D341Med (cell line): ENCODE data around the gene NUTM2D.
"Not testable (repeated sequence)": the region's sequence is repeated elsewhere in the genome, so short reads cannot be mapped to it uniquely, and the experiment has no call there.

Experiments used
- DNase-seq: peaks from one replicate; pipeline ENCODE4 v3.0.0; 2012; ENCODE audit warnings: low spot score

NUTM2D gene

DNA sequence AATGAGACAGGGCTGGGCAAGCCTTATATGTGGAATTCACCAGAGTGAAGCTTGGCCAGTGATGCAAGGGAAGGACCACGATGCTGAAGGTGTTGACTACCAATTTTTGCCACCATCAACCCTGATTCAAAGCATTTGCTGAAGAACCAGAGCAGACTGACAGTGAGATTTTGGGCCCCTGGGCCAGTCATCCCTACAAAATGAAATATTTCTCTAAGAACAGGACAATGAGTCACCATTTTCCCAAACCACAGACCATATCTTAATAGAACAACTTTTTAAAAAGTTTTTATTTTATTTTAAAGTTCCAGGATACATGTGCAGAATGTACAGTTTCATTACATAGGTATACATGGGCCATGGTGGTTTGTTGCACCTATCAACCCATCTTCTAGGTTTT, 16.5 kb downstream of the NUTM2D start:
- DNase-seq: not testable (repeated sequence)

DNA sequence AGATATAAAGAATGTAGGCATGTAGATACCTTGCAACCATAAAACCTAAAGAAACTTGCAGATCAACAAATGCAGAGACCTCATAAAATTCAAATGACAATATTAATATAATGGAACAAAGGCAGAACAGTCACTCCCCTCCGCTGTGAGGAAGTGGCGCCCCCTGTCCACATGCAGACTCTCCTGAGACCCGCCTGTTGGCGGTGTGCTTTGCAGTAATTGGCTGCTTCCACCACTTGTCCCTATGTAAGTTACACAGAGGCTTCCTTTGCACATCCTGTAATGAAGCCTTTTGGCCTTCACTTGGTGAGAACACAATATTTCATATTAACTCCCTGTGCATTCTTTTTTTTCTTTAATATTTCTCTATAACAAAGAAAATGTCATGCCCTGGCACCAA, 21.6 kb downstream of the NUTM2D start:
- DNase-seq: not testable (repeated sequence)

DNA sequence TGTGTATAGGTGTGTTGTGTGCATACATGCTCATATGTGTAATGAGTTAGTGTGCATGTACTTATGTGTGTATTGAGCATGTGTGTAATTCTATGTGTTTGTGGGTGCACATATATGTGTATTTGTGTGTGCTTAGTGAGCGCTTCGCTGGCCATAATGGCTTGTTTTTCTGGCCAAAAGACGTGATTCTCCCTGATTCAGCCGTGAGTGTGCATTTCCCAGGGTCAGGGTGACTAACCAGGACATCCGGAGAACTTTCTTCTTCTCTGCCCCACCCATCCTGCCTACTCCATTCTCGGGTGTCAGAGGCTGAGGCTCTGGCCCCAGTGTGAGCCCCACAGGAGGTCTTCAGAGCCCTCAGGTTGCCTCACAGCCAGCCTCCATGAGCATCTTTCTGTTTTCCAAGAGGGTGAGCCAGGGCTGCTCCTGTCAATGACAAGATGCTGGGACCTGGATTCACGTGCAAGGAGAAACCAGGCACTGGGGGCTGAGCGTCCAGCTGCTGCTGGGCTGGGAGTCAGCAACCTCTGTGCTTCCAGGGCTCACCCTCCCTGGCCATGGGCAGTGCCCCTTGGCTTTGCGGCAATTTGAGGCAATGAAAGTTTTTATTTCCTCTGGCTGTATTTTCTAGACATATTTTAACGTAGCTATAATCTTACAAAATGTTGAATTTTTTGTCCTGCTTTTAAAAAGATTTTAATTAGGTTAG, 25.8 kb downstream of the NUTM2D start:
- not testable (repeated sequence) for DNase-seq

DNA sequence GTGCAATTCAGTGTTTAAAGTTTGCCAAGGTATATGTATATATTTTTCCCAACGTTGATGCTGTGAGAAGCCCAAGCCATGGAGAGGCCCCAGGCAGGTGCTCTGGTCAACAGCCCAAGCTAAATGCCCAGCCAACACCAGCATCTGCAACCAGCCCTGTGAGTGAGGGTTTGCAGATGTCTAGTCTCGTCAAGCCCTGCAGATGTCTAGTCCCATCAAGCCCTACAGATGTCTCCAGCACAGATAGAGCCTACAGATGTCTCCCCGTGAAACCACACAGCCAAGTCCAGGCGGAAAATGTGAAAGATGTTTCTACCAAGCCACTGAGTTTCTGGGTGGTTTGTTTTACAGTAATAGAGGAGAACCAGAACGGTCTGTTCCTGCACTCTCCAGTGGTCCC, 26.7 kb downstream of the NUTM2D start:
- DNase-seq: not testable (repeated sequence)

DNA sequence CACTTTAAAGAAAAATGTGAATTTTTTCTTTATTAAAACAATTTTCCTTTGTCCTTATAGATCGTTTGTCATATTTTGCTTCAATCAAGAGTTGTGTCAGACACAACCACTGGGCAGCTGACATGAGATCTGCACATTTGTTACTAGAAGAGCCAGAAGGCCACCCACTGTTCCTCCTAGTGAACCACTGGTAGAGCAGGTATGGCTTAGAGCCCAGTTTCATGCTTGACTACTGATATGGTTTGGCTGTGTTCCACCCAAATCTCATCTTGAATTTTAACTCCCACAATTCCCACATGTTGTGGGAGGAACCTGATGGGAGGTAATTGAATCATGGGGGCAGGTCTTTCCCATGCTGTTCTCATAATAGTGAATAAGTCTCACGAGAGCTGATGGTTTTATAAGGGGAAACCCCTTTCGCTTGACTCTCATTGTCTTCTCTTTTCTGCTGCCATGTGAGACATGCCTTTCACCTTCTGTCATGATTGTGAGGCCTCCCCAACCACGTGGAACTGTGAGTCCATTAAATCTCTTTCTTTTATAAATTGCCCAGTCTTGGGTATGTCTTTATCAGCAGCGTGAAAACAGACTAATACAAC, 28.3 kb downstream of the NUTM2D start:
- not testable (repeated sequence) for DNase-seq

DNA sequence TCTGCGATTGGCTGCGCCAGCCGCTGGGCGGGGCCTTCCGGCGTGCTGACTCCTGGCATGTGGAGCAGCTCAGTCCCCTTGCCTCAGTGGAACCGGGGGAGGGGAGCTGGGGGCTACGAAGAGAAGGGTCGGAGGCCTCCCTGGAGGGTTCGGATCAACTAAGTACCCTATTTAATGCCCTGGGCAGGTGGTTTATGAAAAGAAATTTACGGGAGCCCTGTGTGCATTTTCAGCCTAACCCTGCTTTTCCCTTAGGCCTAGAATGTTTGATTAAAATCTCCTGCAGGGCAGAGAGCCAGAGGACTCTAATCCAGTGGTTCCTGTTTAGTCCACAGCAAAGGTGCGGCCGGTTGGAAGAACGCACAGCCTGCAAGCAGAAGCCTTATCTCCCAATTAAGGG, 33.8 kb downstream of the NUTM2D start:
- DNase-seq: not testable (repeated sequence)

DNA sequence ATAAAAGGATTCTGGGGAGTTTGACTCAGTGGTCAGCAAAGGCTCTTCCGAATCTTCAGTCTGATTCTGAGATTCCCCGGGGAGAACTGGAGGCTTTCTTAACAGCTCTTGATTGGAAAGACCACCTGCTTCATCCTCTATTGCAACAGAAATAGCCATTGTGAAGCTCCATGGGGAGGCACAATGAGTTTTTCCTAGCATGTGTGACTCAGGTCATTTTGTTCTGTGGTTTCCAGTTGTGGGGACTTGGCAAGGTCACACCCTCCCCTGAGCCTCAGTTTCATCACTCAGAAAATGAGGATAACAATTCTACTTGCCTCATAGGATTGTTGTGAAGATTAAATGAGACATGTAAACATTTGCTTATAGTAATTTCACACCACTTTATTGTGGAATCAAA, 38.7 kb downstream of the NUTM2D start:
- DNase-seq: not testable (repeated sequence)

DNA sequence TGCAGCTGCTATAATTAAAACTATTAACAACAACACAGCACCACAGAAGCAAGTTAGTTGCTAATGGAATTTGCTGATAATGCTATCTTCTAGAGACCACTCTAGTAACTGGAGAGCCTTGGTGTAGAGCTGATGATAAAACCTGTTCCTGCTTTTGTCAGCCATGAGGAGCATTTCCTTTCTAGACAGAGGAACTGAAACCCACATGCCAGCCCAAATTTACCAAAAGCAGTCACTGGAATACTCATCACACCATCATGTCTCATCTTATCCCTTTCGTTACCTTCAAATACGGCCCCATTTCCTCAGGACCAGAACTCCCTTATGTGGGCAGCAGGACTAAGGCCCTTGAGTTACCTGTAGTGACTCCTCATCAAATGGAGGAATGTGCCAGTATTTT, 40.9 kb downstream of the NUTM2D start:
- not testable (repeated sequence) for DNase-seq

DNA sequence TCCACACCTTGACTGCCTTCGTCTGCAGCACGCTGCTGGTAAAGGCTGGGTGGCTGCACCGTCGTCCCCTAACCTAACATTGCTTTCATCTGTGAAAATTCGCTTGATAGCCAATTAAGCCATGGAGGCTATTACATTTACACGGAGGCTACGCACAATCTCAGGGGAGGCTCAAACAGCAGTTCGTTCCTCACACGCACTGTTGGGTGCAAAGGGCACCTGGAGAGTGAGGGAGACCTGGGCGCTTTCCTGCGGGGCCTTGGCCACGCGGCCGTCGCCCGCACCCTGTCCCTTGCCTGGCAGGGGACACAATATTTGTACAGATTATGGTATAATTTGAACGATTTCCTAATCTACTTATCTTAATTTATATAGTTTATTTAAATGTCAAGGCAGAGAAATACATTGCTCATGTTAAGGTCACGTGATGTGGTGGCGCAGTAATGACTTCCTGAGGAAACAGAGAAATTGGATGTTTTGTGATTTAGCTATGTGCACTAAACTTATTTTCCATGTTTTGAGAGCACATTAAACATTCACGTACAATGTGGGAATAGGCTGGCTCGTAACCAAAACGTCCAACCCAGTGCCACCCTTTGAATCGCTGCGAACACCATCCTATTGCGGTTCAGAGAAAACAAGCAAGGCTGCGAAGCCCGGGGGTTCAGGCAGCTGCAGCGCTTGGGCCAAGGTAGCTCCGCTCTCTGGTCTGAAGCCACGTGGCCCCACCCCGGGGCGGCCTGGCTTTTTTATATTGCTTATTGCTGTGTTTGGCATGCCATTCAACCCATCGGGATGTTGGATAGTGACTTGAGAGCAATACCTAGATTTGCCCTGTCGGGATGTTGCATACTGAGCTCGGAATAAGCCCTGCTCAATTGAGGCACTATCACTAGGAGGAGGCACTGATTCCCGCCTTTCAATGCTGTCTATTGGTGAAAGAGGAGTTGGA, 50.2 kb downstream of the NUTM2D start:
- not testable (repeated sequence) for DNase-seq

DNA sequence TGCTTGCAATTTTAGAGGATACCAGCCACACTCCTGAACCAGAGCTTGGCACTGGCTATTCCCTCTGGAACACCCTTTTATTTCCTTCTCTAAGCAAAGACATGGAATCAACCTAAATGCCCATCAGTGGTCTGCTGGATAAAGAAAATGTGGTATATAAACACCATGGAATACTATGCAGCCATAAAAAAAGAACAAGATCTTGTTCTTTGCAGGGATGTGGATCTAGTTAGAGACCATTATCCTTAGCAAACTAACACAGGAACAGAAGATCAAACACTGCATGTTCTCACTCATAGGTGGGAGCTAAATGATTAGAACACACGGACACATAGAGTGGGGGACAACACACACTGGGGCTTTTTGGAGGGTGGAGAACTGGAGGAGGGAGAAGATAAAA, 56.4 kb downstream of the NUTM2D start:
- DNase-seq: not testable (repeated sequence)
